Thyroid gland (tissue), 4 donors: ENCODE data around the gene HFM1.

Experiments
- CTCF ChIP-seq, 6 experiments: fragments of 200-600 bp in 3 of 6; fragments of 450-650 bp in 3 of 6; sonication (generic) in 3 of 6; IDR thresholded peaks; one replicate each; pipeline ENCODE4 v1.5.1; 2016 to 2019; ENCODE audit warnings: antibody characterized with exemption in 6 of 6, mild to moderate bottlenecking in 2 of 6, inconsistent platforms in 1 of 6, moderate library complexity in 1 of 6
- POLR2A ChIP-seq, 2 donors: fragments of 450-650 bp; IDR thresholded peaks; one replicate each; pipeline ENCODE4 v1.6.1; 2017; ENCODE audit warnings: antibody characterized with exemption in 2 of 2, mild to moderate bottlenecking in 2 of 2, moderate library complexity in 1 of 2

GRCh38 chr1:91307784-91308409 lies 96.7 kb downstream of the HFM1 start:
- TF ChIP-seq CTCF (IDR thresholded peaks at IDR 0.05) (no peak), POLR2A (IDR thresholded peaks at IDR 0.05) (no peak)
